Esophagus (tissue), 2 donors: ENCODE measurements around the gene MINK1. TPM values are rescaled to one million over a fixed set of nuclear protein-coding genes. Genes with fewer than 3 reads are reported as not detected.

Experiments
- H3K27ac ChIP-seq, 2 donors: one replicate each; pipeline ENCODE4 v1.5.1; 2013; ENCODE audit warnings: low read depth in 2 of 2, mild to moderate bottlenecking in 2 of 2, inconsistent platforms in 1 of 2, low read length in 1 of 2, moderate library complexity in 1 of 2
- H3K27me3 ChIP-seq, 2 donors: one replicate each; pipeline ENCODE4 v1.6.1; 2013; ENCODE audit warnings: low read length in 2 of 2, control low read depth in 1 of 2, mild to moderate bottlenecking in 1 of 2; ENCODE audit not compliant: insufficient read depth in 2 of 2, control insufficient read depth in 1 of 2
- H3K36me3 ChIP-seq, 2 donors: one replicate each; pipeline ENCODE4 v1.6.1; 2013; ENCODE audit warnings: low read length in 1 of 2; ENCODE audit not compliant: control insufficient read depth in 2 of 2, insufficient read depth in 2 of 2
- H3K4me1 ChIP-seq, 2 donors: one replicate each; pipeline ENCODE4 v1.6.1; 2013; ENCODE audit warnings: low read length in 1 of 2; ENCODE audit not compliant: control insufficient read depth in 2 of 2, insufficient read depth in 2 of 2
- H3K4me3 ChIP-seq, 2 donors: one replicate each; pipeline ENCODE4 v1.5.1; 2013; ENCODE audit warnings: low read length in 2 of 2, mild to moderate bottlenecking in 2 of 2, low read depth in 1 of 2, moderate library complexity in 1 of 2
- H3K9me3 ChIP-seq, 2 donors: one replicate each; pipeline ENCODE4 v1.6.1; 2013; ENCODE audit warnings: mild to moderate bottlenecking in 2 of 2, low read depth in 1 of 2, low read length in 1 of 2, moderate library complexity in 1 of 2; ENCODE audit not compliant: control insufficient read depth in 2 of 2, insufficient read depth in 1 of 2
- WGBS, 2 donors: extraction: QIAGEN DNeasy Blood & Tissue Kit; methylation state at CpG; one replicate each; pipeline ENCODE4 v1.1.7; 2013; 5-methylcytosine and 5-hydroxymethylcytosine counted together
- polyA plus RNA-seq, 2 donors: library from polyadenylated mRNA; stranded (reverse); fragments of 200-250 nt; gene quantifications; one replicate each; pipeline ENCODE4 v1.2.3, GENCODE V29; 2013
- donor health status: healthy with polysubstance abuse.
- donor health status: Bipolar disorder and iron deficiency.

MINK1 gene
- polyA plus RNA-seq, 2 donors: 86.1 to 161 TPM

DNA sequence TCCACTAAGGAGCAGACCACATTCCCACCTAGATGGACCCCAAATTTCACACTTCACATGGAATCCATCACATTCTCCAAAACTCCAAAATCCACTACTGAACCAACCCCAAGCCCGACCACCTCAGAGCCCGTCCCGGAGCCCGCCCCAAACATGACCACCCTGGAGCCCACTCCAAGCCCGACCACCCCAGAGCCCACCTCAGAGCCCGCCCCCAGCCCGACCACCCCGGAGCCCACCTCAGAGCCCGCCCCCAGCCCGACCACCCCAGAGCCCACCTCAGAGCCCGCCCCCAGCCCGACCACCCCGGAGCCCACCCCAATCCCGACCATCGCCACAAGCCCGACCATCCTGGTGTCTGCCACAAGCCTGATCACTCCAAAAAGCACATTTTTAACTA, 100.5 kb downstream of the MINK1 start:
- no peaks in the 10 kb centered on the region for H3K27me3 ChIP-seq
- peaks cover under 1 to 1% of the 10 kb centered on the region in 2 donors for H3K4me1 ChIP-seq
- H3K27ac ChIP-seq: no peak overlapping the region
- peaks cover 0 to 21% of the 10 kb centered on the region in 2 donors for H3K36me3 ChIP-seq
- no peaks in the 10 kb centered on the region for H3K9me3 ChIP-seq
- WGBS, 2 donors: 78 to 81% methylated on average over 10 to 16 of the region's 16 CpGs
- no peak overlapping the region for H3K4me3 ChIP-seq

DNA sequence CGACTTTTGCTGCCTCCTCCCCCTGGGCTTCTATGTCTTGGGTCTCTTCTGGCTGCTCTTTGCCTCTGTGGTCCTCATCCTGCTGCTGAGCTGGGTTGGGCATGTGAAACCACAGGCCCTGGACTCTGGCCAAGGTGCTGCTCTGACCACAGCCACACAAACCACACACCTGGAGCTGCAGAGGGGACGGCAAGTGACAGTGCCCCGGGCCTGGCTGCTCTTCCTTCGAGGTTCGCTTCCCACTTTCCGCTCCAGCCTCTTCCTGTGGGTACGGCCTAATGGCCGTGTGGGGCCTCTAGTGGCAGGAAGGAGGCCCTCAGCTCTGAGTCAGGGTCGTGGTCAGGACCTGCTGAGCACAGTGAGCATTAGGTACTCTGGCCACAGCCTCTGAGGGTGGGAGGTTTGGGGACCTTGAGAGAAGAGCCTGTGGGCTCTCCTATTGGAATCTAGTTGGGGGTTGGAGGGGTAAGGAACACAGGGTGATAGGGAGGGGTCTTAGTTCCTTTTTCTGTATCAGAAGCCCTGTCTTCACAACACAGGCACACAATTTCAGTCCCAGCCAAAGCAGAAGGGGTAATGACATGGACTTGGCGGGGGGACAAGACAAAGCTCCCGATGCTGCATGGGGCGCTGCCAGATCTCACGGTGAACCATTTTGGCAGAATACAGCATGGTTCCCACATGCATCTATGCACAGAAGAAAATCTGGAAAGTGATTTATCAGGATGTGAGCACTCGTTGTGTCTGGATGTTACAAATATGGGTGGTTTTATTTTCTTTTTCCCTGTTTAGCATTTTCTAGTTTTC, 101.2 kb downstream of the MINK1 start:
- no peaks in the 10 kb centered on the region for H3K27me3 ChIP-seq
- peaks cover 0 to 21% of the 10 kb centered on the region in 2 donors for H3K36me3 ChIP-seq
- no peaks in the 10 kb centered on the region for H3K9me3 ChIP-seq
- 33% methylated on average over 13 to 14 of the region's 14 CpGs for WGBS, 2 donors
- H3K4me3 ChIP-seq: no peak overlapping the region
- peaks cover 6% of the 10 kb centered on the region in 2 donors for H3K4me1 ChIP-seq
- H3K27ac ChIP-seq: no peak overlapping the region

DNA sequence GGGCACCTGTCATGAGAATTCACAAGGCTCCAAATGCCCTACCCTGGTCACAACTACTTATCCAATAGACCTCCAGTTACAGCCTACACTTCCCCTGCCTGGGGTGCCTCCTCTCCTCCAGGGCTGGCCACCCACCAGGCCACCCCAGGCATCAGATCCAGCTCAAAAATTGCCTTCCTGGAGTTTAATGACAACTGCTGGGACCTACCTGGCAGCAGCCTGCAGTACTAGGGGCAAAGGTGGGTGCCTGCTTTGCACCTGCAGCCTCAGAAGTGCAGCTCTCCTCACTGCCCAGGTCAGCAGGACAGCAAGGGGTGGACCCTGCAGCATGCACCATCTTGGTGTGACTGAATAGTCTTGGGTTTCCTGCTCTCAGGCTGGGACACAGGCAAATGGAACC, 102.5 kb downstream of the MINK1 start:
- Histone ChIP-seq H3K36me3 (peaks cover 0 to 21% of the 10 kb centered on the region in 2 donors), H3K27me3 (no peaks in the 10 kb centered on the region), H3K4me1 (peaks cover 6% of the 10 kb centered on the region in 2 donors), H3K27ac (no peak overlapping the region), H3K4me3 (no peak overlapping the region), H3K9me3 (no peaks in the 10 kb centered on the region)

DNA sequence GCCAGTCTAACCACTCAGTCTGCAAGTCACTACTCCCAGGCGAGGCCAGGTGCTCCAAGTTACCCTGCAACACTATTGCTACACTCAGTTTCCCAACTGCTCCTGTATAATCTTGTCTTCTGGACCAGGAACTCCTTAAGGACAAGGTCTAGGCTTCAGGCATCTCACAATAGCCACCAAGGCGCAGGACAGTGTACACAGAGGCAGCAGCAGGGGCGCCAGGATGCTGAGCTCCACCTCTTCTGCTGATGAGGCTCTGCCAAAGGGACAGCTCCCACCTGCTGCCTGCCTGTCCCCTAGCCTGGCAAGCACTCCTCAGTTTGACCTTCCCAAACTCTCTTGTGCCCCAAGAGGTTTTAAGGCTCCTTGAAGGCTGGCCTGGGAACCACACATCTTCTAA, 103.3 kb downstream of the MINK1 start:
- H3K36me3 ChIP-seq: peaks cover 0 to 21% of the 10 kb centered on the region in 2 donors
- no peaks in the 10 kb centered on the region for H3K9me3 ChIP-seq
- H3K27me3 ChIP-seq: no peaks in the 10 kb centered on the region
- H3K27ac ChIP-seq: no peak overlapping the region
- WGBS, 2 donors: 86 to 89% methylated on average over 3 of the region's 3 CpGs
- H3K4me3 ChIP-seq: no peak overlapping the region
- H3K4me1 ChIP-seq: peaks cover 6% of the 10 kb centered on the region in 2 donors

DNA sequence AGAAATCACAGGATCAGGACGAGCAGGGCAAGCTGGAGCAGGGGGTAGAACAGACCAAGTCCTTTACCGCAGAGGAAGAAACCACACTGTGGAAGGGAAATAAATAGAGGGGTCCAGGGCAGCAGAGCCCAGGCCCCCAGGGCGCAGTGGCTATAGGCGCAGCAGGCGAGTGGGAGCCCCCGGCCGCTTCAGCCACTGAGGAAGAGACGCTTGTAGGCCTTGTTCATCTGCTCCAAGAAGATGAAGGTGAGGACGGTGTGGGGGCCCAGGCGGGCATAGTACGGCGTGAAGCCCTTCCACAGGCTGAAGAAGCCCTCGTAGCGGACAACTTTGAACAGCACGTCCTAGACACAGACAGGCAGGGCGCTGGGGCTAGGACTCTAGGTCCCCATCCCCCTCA, 104.4 kb downstream of the MINK1 start:
- Histone ChIP-seq H3K27ac (no peak overlapping the region), H3K4me1 (peaks cover 6% of the 10 kb centered on the region in 2 donors), H3K9me3 (no peaks in the 10 kb centered on the region), H3K4me3 (no peak overlapping the region), H3K36me3 (peaks cover 4 to 23% of the 10 kb centered on the region in 2 donors), H3K27me3 (no peaks in the 10 kb centered on the region)
- 95 to 96% methylated on average over 16 of the region's 16 CpGs for WGBS, 2 donors

GRCh38 chr17:4938069-4938491, 104.9 kb downstream of the MINK1 start:
- peaks cover 6% of the 10 kb centered on the region in 2 donors for H3K4me1 ChIP-seq
- H3K4me3 ChIP-seq: no peak overlapping the region
- no peaks in the 10 kb centered on the region for H3K27me3 ChIP-seq
- WGBS, 2 donors: 85 to 95% methylated on average over 11 of the region's 11 CpGs
- H3K27ac ChIP-seq: no peak overlapping the region
- peaks cover 5 to 28% of the 10 kb centered on the region in 2 donors for H3K36me3 ChIP-seq
- H3K9me3 ChIP-seq: no peaks in the 10 kb centered on the region

GRCh38 chr17:4938688-4939545, 105.8 kb downstream of the MINK1 start:
- 44 to 48% methylated on average over 19 of the region's 19 CpGs for WGBS, 2 donors
- peaks cover 5 to 33% of the 10 kb centered on the region in 2 donors for H3K36me3 ChIP-seq
- peaks cover 6% of the 10 kb centered on the region in 2 donors for H3K4me1 ChIP-seq
- H3K27me3 ChIP-seq: no peaks in the 10 kb centered on the region
- H3K9me3 ChIP-seq: no peaks in the 10 kb centered on the region
- peak overlapping the region; percentile 76 to 83 for H3K4me3 ChIP-seq
- peak overlapping the region; percentile 90 to 99 for H3K27ac ChIP-seq

DNA sequence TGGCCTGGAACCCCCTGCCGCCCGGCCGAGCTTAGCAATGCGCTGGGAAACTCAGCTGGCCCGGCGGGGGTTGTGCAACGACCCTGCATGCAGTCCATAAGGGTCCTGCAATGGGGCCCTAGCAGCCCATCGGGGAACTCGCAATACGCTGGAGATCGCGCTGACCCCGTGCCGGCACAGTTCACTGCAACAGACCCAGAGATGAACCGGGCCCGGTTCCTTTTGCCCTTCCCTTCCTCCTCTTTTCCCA, 106.3 kb downstream of the MINK1 start:
- WGBS, 2 donors: 0% methylated on average over 16 of the region's 16 CpGs
- Histone ChIP-seq H3K36me3 (peaks cover 5 to 34% of the 10 kb centered on the region in 2 donors), H3K4me3 (peak overlapping the region; percentile 76 to 83), H3K9me3 (no peaks in the 10 kb centered on the region), H3K4me1 (peaks cover 6 to 7% of the 10 kb centered on the region in 2 donors), H3K27me3 (no peaks in the 10 kb centered on the region), H3K27ac (peak overlapping the region; percentile 90 to 99)

- Histone ChIP-seq H3K4me1 (peaks cover 6 to 9% of the 10 kb centered on the region in 2 donors), H3K4me3 (peak within 1 kb of the TSS; percentile 76 to 83), H3K27ac (peak within 1 kb of the TSS; percentile 90 to 99), H3K27me3 (no peaks in the 10 kb centered on the region), H3K9me3 (no peaks in the 10 kb centered on the region), H3K36me3 (peaks cover 5 to 39% of the 10 kb centered on the region in 2 donors)
- WGBS, 2 donors: 0% methylated on average over 69 to 72 of the region's 72 CpGs
These were observed 106.8 kb downstream of the MINK1 start, which contains the start of the genes RNF167 and SLC25A11 for GRCh38 chr17:4939796-4940554. Gene RNF167, plus strand, starts transcription at chr17:4940268. Its CDS starts 642 bp downstream, at chr17:4940910. Gene SLC25A11, minus strand, starts transcription at chr17:4940046. Its CDS starts 136 bp downstream, at chr17:4939910.
